KMS-11 (cell line): ENCODE data around the gene FAM50A.

Experiments used
- H2AFZ ChIP-seq: fragments of 200-600 bp; sonication (generic); 2 replicates; pipeline ENCODE4 v1.6.1; 2016; ENCODE audit warnings: antibody characterized with exemption, mixed run types, low read depth
- H3K27ac ChIP-seq: fragments of 200-600 bp; sonication (generic); 2 replicates; pipeline ENCODE4 v1.6.1; 2016; ENCODE audit warnings: mild to moderate bottlenecking, mixed run types
- H3K27me3 ChIP-seq: fragments of 200-600 bp; sonication (generic); 2 replicates; pipeline ENCODE4 v1.6.1; 2017; ENCODE audit warnings: mild to moderate bottlenecking, low read depth, mixed run types, moderate library complexity; ENCODE audit not compliant: insufficient read depth
- H3K36me3 ChIP-seq: fragments of 200-600 bp; sonication (generic); 2 replicates; pipeline ENCODE4 v1.6.1; 2017; ENCODE audit warnings: mild to moderate bottlenecking, mixed run types; ENCODE audit not compliant: insufficient read depth
- H3K4me1 ChIP-seq: fragments of 200-600 bp; sonication (generic); 2 replicates; pipeline ENCODE4 v1.6.1; 2016; ENCODE audit warnings: mild to moderate bottlenecking, low read depth, mixed run types; ENCODE audit not compliant: poor library complexity, severe bottlenecking
- H3K4me2 ChIP-seq: fragments of 200-600 bp; sonication (generic); 2 replicates; pipeline ENCODE4 v1.7.0; 2016; ENCODE audit warnings: mild to moderate bottlenecking, mixed run types
- H3K4me3 ChIP-seq: fragments of 200-600 bp; sonication (generic); IDR thresholded peaks from 2 replicates; pipeline ENCODE4 v1.6.1; 2017; ENCODE audit warnings: low read depth, low read length, mixed read lengths; ENCODE audit not compliant: insufficient read depth
- H3K79me2 ChIP-seq: fragments of 200-600 bp; sonication (generic); 2 replicates; pipeline ENCODE4 v1.6.1; 2016; ENCODE audit warnings: low read depth, mixed run types; ENCODE audit not compliant: insufficient read depth
- H3K9ac ChIP-seq: fragments of 200-600 bp; sonication (generic); 2 replicates; pipeline ENCODE4 v1.6.1; 2016; ENCODE audit warnings: mild to moderate bottlenecking, mixed run types
- H4K20me1 ChIP-seq: fragments of 200-600 bp; sonication (generic); 2 replicates; pipeline ENCODE4 v1.6.1; 2016; ENCODE audit warnings: mild to moderate bottlenecking, mixed run types; ENCODE audit not compliant: insufficient read depth
- TF ChIP-seq, protein P1 (sequence below): fragments of 200-600 bp; sonication (generic); conservative IDR thresholded peaks from 2 replicates; pipeline ENCODE4 v1.6.1; 2017; ENCODE audit warnings: low read depth, mild to moderate bottlenecking, antibody characterized with exemption, low read length, moderate library complexity, mixed read lengths

Gene FAM50A

DNA sequence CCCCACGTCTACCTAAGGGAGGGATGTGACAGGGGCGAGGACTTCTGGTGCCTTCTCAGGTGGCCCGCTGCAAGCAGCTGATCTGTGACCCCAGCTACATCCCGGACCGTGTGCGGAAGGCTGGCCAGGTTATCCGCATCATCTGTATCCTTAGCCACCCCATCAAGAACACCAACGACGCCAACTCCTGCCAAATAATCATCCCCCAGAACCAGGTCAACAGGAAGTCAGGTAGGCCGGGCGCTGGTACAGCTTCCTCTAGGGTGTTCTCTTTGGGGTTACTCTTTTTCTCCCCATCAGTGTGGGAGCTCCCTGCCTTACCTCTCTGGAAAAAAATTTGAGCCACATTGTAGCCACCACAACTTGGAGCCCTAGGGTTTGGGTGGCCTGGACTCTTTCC lies 2.4 kb upstream of the FAM50A start:
- H3K79me2 ChIP-seq: peaks cover 12% of the 10 kb centered on the region; the same call in 1 of the 2 replicates
- H3K4me1 ChIP-seq: peaks cover 3% of the 10 kb centered on the region
- H4K20me1 ChIP-seq: no peaks in the 10 kb centered on the region
- TF ChIP-seq, protein P1, sequence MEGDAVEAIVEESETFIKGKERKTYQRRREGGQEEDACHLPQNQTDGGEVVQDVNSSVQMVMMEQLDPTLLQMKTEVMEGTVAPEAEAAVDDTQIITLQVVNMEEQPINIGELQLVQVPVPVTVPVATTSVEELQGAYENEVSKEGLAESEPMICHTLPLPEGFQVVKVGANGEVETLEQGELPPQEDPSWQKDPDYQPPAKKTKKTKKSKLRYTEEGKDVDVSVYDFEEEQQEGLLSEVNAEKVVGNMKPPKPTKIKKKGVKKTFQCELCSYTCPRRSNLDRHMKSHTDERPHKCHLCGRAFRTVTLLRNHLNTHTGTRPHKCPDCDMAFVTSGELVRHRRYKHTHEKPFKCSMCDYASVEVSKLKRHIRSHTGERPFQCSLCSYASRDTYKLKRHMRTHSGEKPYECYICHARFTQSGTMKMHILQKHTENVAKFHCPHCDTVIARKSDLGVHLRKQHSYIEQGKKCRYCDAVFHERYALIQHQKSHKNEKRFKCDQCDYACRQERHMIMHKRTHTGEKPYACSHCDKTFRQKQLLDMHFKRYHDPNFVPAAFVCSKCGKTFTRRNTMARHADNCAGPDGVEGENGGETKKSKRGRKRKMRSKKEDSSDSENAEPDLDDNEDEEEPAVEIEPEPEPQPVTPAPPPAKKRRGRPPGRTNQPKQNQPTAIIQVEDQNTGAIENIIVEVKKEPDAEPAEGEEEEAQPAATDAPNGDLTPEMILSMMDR: no peak
- no peak overlapping the region for H3K4me3 ChIP-seq
- no peak overlapping the region for H3K27ac ChIP-seq
- H3K36me3 ChIP-seq: no peaks in the 10 kb centered on the region
- H3K9ac ChIP-seq: no peak overlapping the region
- H3K4me2 ChIP-seq: no peak overlapping the region
- no peak overlapping the region for H2AFZ ChIP-seq
- no peaks in the 10 kb centered on the region for H3K27me3 ChIP-seq

DNA sequence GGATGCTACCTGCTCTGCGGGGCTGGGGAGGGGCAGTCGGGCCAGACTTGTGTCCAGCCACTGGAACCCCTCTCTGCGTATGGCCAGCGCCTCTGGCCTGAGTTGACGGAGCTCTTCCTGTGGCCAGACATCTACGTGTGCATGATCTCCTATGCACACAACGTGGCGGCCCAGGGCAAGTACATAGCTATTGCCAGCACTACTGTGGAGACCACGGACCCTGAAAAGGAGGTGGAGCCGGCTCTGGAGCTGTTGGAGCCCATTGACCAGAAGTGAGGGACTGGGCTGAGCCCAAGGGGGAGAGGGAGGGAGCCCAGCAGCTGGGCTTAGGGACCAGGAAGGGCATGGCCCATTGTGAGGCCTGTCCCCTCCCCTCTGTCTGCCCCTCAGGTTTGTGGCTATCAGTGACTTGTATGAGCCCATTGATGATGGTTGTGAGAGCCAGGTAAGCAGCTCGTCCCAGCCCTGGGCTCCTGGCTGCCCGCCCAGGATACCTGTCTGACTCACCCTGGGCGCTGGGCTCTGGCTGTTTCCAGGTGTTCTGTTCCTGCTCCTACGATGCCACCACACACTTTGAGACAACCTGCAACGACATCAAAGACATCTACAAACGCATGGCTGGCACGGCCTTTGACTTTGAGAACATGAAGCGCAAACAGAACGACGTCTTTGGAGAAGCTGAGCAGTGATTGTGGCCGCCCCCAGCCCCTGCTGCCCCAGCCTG lies 1.8 kb upstream of the FAM50A start:
- no peaks in the 10 kb centered on the region for H3K27me3 ChIP-seq
- H3K36me3 ChIP-seq: no peaks in the 10 kb centered on the region
- H2AFZ ChIP-seq: no peak overlapping the region
- TF ChIP-seq, protein P1: no peak
- peaks cover 12% of the 10 kb centered on the region; the same call in 1 of the 2 replicates for H3K79me2 ChIP-seq
- no peak overlapping the region for H3K9ac ChIP-seq
- no peak overlapping the region for H3K4me2 ChIP-seq
- no peaks in the 10 kb centered on the region for H4K20me1 ChIP-seq
- no peak overlapping the region for H3K4me3 ChIP-seq
- H3K27ac ChIP-seq: no peak overlapping the region
- peaks cover 3% of the 10 kb centered on the region for H3K4me1 ChIP-seq

DNA sequence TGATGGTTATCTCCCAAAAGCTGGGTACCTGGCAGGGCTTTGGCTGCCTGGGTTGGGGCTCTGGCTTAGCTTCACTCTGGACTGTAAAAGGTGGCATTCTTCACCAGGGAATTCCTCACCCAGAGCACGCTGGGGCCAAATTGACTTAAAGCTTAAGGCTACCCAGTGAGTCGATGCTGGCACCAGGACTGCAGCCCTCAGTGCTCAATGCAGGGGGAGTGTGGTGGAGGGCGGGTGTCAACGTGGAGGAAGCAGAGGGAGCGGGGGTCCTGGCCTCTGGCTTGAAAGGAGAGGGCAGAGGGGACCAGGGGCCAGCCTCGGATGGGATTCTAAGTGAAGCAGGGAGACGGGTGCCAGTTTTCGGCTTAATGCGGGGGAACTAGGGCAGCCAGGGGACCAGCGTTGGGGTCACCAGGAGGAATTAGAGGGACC lies 446 bp upstream of the FAM50A start:
- H3K27me3 ChIP-seq: no peaks in the 10 kb centered on the region
- H3K4me3 ChIP-seq: no peak overlapping the region
- TF ChIP-seq, protein P1: no peak
- H3K36me3 ChIP-seq: no peaks in the 10 kb centered on the region
- no peak overlapping the region for H3K27ac ChIP-seq
- H3K4me1 ChIP-seq: peaks cover 3% of the 10 kb centered on the region
- H3K9ac ChIP-seq: no peak overlapping the region
- H3K79me2 ChIP-seq: peaks cover 3% of the 10 kb centered on the region; the same call in 1 of the 2 replicates
- peak overlapping the region; percentile 14; the same call in 1 of the 2 replicates for H2AFZ ChIP-seq
- H3K4me2 ChIP-seq: no peak overlapping the region; the same call in 1 of the 2 replicates
- no peaks in the 10 kb centered on the region for H4K20me1 ChIP-seq

DNA sequence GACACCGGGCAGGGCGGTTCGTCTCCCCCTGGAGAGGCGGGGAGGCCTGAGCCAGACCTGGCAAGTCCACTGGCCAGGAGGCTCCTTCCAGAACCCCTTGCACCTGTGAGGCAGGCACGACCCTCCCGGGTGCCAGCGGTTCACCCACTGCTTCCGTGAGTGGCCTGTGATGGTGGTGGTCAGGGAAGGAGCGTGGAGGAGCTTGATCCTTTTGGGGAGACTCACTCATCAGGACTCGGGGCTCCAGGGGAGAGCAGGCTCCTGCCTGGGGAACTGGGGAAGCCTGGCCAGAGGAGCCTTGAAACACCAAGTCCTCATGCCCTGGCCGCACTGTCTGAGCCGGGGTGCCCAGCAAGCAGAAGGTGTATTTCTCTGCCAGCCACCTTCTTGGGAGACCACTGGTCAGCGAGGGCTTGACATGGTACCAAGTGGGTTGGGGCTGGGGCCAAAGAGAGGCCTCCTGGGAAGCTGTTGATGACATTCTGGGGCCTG lies 860 bp downstream of the FAM50A start:
- H3K27me3 ChIP-seq: no peaks in the 10 kb centered on the region
- H3K79me2 ChIP-seq: no peaks in the 10 kb centered on the region
- no peak overlapping the region for H3K27ac ChIP-seq
- peaks cover 3% of the 10 kb centered on the region for H3K4me1 ChIP-seq
- no peaks in the 10 kb centered on the region for H4K20me1 ChIP-seq
- no peak overlapping the region for H3K4me3 ChIP-seq
- TF ChIP-seq, protein P1: no peak
- no peaks in the 10 kb centered on the region for H3K36me3 ChIP-seq
- H3K4me2 ChIP-seq: peak overlapping the region; percentile 57
- H2AFZ ChIP-seq: no peak overlapping the region
- peak overlapping the region; percentile 61; the same call in 1 of the 2 replicates for H3K9ac ChIP-seq
